NCI-H82 treated with DMSO at 0.1 percent for 48 hours (cell line): ENCODE measurements around the gene GIGYF2.
"Not testable (repeated sequence)": the region's sequence is repeated elsewhere in the genome, so short reads cannot be mapped to it uniquely, and the experiment has no call there.

ENCODE experiments used
- DNase-seq: peaks from one replicate; lab custom pipeline; 2025; ENCODE audit not compliant: unreplicated experiment; lab: John Stamatoyannopoulos, UW

GIGYF2 gene

DNA sequence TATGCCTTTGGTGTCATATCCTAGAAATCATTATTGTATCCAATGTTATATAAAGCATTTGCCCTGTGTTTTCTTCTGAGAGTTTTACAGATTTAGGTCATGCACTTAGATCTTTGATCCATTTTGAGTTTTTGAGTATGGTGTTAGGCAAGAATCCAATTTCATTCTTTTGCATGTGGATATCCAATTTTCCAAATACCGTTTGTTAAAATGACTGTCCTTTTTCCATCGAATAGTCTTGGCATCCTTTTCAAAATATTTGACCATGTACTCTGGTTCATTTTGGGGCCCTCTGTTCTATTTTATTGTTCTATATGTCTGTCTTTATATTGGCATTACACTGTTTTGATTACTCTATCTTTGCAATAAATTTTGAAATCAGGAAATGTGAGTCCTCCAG lies 103.0 kb downstream of the GIGYF2 start:
- DNase-seq = no peak

DNA sequence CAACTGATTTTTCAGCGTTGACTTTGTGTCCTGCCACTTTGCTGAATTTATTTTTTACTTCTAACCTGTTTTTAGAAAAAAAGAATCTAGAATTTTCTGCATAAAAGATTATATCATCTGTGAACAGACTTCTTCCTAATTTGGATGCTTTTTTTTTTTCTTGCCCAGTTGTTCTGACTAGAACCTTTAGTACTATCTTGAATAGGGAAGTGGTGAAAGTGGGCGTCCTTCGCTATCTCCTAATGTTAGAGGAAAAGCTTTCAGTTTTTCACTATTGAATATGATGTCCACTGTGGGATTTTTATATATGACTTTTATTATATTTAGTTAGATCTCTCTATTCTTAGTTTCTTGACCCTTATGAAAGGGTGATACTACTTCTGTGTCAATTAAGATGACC lies 105.0 kb downstream of the GIGYF2 start:
- no peak for DNase-seq

GRCh38 chr2:232809349-232810124 lies 112.4 kb downstream of the GIGYF2 start:
- DNase-seq = no peak

DNA sequence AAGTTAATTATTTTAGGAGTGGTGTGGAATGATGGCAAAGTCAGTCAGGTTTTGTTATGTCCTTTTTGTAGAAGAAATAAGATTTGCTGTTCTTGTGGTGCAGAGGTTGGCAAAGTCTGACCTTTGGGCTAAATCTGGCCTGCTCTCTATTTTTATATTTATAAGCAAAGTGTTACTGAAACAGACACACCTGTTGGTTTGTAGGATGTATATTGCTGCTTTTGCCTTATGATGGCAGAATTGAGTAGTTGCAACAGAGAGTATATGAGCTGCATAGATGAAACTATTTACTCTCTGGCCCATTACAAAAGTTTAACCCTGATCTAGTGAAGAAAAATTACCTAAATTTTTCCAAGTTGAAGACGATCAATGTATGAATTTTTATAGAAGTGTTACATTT lies 113.3 kb downstream of the GIGYF2 start:
- no peak for DNase-seq

DNA sequence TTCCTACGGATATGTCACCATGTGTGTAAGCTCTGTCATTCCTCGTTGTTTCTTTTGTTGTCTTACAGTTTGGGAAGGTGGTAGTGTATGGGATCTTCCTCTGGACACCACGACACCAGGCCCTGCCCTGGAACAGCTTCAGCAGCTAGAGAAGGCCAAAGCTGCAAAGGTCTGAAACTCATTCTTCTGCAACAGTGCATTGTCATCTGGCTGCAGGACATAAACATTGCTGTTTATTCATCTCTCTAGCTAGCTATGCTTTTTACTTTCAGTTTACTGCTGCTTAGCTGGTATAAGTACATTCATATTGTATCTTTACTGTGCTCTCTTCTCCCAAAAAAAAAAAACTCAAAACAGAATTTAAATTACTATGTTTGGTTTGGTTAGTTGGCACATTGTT lies 118.4 kb downstream of the GIGYF2 start:
- DNase-seq = no peak

DNA sequence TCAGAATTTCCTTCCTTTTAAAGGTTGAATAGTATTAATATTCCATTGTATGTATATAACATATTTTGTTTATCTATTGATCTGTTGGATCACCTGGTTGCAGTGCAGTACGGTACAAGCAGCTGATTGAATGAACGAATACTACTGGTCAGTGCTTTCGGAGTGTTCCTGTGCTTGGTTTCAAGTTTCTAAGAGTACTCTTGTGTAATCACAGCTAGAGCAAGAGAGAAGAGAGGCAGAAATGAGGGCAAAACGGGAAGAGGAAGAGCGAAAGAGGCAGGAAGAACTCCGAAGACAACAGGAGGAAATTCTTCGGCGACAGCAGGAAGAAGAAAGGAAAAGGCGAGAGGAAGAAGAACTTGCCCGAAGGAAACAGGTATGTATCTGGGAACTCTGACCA lies 119.5 kb downstream of the GIGYF2 start:
- DNase-seq = no peak

GRCh38 chr2:232817756-232818155 lies 120.6 kb downstream of the GIGYF2 start:
- no peak for DNase-seq

GRCh38 chr2:232829988-232830387 lies 132.9 kb downstream of the GIGYF2 start:
- no peak for DNase-seq

DNA sequence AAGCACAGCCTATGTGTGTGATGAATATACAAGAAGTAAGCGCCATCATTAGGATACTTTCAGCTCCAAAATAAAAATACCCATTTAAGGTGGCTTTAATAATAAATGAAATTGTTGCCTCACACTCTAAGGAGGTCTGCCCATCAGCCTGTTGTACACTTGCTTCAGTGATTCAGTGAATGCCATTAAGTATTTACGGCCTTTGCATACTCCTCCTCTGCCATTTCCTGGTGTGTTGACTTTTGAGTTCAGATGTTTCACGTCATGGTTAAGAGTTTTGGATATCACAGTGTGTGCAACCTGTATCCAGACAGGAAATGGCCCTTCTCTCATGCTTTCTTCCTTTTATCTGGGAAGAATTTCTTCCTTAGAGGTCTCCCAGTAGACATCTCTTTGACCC lies 134.4 kb downstream of the GIGYF2 start:
- DNase-seq = no peak

DNA sequence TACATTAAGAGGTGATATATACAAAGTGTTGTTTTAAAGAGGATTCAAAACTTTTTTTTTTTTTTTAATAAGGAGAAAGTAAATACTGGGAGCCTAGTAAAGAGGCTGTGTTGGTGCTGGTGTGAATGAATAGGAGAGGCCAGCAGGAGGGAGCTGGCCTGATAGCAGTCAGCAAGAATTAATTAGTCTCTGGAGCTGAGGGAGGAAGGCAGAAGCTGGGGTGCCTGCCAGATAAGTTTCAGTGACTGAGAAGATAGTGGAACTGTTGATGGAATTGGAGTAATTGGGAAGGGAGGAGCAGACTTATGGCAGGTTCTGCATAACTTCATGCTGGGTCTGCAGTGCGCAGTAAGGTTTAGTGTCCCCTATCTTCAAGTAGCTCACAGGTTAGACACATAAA lies 136.7 kb downstream of the GIGYF2 start:
- DNase-seq = no peak

GRCh38 chr2:232835687-232836208 lies 138.6 kb downstream of the GIGYF2 start:
- DNase-seq = peak; percentile 32

DNA sequence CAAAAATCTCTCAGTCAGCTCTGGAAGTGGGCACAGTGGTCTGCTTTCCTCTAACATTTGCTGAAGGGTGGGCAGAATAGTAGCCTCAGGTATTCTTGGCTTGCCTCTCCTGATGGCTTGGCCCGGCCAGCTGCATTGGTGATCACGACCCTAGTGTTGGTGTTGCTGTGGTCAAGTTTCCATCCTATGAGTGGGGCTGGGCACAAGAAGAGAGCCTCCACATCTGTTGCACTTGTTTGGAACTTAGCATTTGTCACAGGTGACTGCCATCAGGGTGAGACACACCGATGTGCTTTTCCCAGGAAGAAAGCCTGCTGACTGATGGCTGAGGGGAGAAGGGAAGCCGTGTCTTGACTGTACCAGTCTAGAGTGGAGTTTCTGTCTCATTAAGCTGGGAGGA lies 139.8 kb downstream of the GIGYF2 start:
- no peak for DNase-seq

DNA sequence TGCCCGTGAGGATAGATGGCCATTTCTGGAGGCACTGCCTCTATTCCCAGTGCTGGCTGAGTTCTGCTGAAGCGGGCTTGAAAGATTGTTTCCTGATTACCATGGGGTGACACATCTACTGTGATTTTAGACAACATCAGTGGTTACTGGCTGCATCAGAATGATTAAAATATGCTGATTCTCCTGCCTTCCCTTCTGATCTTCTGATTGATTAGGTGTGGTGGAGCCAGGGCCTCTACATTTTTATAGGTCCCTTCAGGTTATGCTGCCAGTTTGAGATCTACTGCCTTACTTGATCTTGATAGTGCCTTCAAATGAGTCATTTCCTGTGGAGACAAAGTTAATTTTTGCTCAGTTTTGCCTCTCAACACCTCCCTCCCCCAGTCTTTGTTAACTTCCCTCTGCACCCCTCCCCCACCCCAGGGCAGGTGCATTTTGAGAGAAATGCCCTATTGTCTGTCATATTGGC lies 141.3 kb downstream of the GIGYF2 start:
- DNase-seq = no peak

GRCh38 chr2:232839411-232840079 lies 142.4 kb downstream of the GIGYF2 start:
- no peak for DNase-seq

DNA sequence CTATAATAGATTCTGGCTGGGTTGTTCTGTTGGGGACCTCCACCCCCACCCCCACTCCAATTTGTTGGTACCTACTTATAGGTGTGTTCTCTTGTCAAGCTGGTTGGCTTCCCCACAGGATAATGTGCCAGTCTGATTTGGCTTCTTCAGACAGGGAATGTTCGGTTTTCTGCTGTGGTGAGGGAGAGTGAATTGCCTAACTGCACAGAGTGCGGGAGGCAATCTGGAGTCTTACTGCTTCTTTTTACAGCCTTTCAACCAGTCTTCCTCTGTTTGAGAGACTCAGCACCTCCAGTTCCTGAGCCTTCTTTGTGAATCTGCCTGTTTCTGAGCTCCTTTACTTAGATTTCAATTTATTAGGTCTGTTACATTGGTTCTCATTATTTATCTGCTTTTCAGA lies 145.6 kb downstream of the GIGYF2 start:
- no peak for DNase-seq

DNA sequence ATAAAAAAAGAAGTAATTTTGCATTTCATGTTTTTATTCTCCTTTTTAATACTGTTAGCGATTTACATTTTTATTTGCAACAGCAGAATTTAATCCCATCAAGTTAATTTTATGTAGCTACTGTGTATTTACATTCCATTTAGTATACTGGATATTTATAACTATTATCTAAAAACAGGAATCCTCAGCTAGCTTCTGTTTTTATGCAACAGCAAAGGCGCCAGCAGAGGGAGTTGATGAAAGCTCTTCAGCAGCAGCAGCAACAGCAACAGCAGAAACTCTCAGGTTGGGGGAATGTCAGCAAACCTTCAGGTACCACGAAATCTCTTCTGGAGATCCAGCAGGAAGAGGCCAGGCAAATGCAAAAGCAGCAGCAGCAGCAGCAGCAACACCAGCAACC lies 146.7 kb downstream of the GIGYF2 start:
- no peak for DNase-seq

DNA sequence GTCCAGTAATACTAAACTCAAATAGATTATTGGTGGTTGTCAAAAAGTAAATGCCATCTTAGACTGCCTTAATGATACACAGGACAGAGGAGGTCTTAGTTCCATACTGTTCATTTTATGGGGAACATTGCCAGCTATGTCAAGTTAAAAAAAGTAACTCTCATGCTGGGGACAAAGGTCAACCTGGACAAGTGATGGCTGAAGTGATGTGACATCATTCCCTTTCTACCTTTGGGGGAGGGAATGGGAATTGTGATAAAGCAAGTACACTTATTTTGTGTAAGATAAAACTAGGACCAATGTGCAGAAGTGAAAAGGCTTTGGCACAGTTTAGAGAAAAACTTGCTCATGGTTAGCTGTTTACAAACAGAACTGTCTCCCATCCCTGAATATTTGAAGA lies 148.9 kb downstream of the GIGYF2 start:
- DNase-seq = no peak

DNA sequence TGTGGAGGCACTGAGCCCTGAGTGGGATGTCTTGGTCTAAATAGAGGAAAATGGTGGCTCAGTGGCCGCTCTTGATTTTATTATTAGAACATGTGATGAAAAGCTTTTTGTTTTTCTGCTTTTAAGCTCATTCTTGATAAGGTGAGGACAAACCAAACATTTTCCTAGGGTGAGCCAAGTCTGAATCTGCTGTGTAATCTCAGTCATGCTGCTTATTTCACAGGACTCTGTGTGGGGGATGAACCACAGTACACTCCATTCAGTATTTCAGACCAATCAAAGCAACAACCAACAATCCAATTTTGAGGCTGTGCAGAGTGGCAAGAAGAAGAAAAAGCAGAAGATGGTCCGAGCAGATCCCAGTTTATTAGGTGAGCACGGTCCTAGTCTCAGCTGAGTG lies 152.9 kb downstream of the GIGYF2 start:
- DNase-seq = no peak

DNA sequence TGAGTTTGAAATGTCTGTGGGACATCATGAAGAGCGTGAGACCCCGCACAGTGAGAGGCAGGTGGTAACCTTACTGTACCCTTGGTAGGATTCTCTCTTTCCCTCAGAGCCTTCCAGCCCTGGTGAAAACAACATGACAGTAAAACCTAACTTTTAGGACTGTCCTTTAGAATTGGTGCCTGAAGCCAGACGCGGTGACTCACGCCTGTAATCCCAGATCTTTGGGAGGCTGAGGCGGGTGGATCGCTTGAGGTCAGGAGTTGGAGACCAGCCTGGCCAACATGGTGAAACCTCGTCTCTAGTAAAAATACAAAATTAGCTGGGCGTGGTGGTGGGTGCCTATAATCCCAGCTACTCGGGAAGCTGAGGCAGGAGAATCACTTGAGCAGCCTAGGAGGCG lies 154.9 kb downstream of the GIGYF2 start:
- not testable (repeated sequence) for DNase-seq

GRCh38 chr2:232852676-232853075 lies 155.5 kb downstream of the GIGYF2 start:
- no peak for DNase-seq

GRCh38 chr2:232854082-232854481 lies 157.0 kb downstream of the GIGYF2 start:
- no peak for DNase-seq

DNA sequence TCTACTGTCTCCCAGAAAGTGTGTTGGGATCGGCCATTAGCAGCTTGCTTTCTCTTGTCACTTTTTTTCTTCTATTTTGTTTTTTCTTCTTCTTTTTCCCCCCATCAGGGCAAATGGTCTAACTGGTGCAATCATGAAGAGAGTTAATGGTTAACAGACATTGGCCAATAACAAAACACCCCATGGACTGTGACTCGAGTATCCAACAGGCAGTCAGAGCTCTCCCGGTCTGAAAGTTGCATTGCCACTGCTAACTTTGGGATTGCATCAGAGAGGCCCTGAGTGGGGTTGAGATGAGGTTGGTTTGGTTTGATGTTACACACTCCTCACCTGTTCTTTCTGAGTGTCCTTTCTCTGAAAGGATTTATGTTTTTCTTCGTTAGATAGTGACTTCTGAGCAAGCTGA lies 160.0 kb downstream of the GIGYF2 start:
- no peak for DNase-seq
